HL-60 (cell line): ENCODE results near the gene UBTD1.

Source experiments
- DNase-seq, 2 experiments: peaks; one replicate each; pipeline ENCODE4 v3.0.0-alpha.2; 2010 to 2020; ENCODE audit warnings: low read depth in 1 of 2, low spot score in 1 of 2
- H3K27ac ChIP-seq: fragments of 250-450 bp; sonication (Bioruptor Pico); replicated peaks from 2 replicates; pipeline ENCODE4 v1.5.1; 2020; ENCODE audit warnings: mild to moderate bottlenecking, moderate library complexity
- H3K27me3 ChIP-seq: fragments of 250-450 bp; sonication (Bioruptor Pico); 2 replicates; pipeline ENCODE4 v1.5.1; 2021; ENCODE audit warnings: mild to moderate bottlenecking, moderate library complexity; ENCODE audit not compliant: insufficient read depth, poor library complexity, severe bottlenecking
- H3K4me3 ChIP-seq: replicated peaks from 2 replicates; pipeline ENCODE4 v1.5.1; 2011; ENCODE audit warnings: mild to moderate bottlenecking, control low read depth, low read length; ENCODE audit not compliant: insufficient read depth
- CTCF ChIP-seq: IDR thresholded peaks from one replicate; pipeline ENCODE4 v1.5.1; 2011; ENCODE audit warnings: low read length, control low read depth, inconsistent platforms; ENCODE audit not compliant: insufficient read depth
- GABPA ChIP-seq: IDR thresholded peaks from 2 replicates; pipeline ENCODE4 v1.6.1; 2012; ENCODE audit warnings: low read depth
- POLR2AphosphoS5 ChIP-seq: IDR thresholded peaks from 2 replicates; pipeline ENCODE4 v1.6.1; 2012; ENCODE audit warnings: low read depth
- SPI1 ChIP-seq: IDR thresholded peaks from 2 replicates; pipeline ENCODE4 v1.6.1; 2012; ENCODE audit warnings: low read depth, mild to moderate bottlenecking, borderline replicate concordance
- TF ChIP-seq, protein P1 (sequence below): IDR thresholded peaks from 2 replicates; pipeline ENCODE4 v1.6.1; 2012; ENCODE audit warnings: low read depth; ENCODE audit not compliant: insufficient replicate concordance

The UBTD1 gene

DNA sequence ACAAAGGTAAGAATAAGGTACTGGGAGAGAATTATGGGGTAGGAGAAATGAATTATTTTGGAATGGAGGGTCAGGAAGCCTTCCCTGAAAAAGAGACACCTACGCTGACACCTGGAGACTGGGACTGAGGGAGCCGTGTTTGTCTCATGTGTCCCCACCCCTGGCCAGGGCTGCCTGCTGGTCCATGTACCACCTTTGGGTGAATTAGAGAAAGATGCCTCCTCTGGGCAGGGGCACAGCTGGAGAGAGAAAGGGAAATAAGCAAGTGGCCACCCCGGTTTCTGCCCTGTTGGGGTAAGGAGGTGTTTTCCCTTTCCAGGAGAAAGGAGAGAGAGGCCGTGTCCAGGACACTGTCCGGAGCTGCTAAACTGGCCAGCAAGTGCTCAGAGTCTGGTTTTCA lies 21.8 kb downstream of the UBTD1 start:
- peaks cover 4% of the 10 kb centered on the region for H3K27me3 ChIP-seq
- no peak overlapping the region for H3K4me3 ChIP-seq
- DNase-seq: no peak
- no peak overlapping the region for H3K27ac ChIP-seq
- TF ChIP-seq SPI1: no peak
- no peak for TF ChIP-seq CTCF
- no peak for TF ChIP-seq GABPA
- TF ChIP-seq, protein P1, sequence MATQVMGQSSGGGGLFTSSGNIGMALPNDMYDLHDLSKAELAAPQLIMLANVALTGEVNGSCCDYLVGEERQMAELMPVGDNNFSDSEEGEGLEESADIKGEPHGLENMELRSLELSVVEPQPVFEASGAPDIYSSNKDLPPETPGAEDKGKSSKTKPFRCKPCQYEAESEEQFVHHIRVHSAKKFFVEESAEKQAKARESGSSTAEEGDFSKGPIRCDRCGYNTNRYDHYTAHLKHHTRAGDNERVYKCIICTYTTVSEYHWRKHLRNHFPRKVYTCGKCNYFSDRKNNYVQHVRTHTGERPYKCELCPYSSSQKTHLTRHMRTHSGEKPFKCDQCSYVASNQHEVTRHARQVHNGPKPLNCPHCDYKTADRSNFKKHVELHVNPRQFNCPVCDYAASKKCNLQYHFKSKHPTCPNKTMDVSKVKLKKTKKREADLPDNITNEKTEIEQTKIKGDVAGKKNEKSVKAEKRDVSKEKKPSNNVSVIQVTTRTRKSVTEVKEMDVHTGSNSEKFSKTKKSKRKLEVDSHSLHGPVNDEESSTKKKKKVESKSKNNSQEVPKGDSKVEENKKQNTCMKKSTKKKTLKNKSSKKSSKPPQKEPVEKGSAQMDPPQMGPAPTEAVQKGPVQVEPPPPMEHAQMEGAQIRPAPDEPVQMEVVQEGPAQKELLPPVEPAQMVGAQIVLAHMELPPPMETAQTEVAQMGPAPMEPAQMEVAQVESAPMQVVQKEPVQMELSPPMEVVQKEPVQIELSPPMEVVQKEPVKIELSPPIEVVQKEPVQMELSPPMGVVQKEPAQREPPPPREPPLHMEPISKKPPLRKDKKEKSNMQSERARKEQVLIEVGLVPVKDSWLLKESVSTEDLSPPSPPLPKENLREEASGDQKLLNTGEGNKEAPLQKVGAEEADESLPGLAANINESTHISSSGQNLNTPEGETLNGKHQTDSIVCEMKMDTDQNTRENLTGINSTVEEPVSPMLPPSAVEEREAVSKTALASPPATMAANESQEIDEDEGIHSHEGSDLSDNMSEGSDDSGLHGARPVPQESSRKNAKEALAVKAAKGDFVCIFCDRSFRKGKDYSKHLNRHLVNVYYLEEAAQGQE: no peak
- no peak for TF ChIP-seq POLR2AphosphoS5

GRCh38 chr10:97520978-97521761 lies 22.4 kb downstream of the UBTD1 start:
- Histone ChIP-seq H3K27me3 (peaks cover 4% of the 10 kb centered on the region), H3K4me3 (no peak overlapping the region), H3K27ac (no peak overlapping the region)
- TF ChIP-seq POLR2AphosphoS5 (no peak), SPI1 (no peak), GABPA (no peak), CTCF (no peak)
- TF ChIP-seq, protein P1: no peak
- no peak for DNase-seq

GRCh38 chr10:97522071-97522470 lies 23.3 kb downstream of the UBTD1 start:
- Histone ChIP-seq H3K27me3 (peaks cover 4% of the 10 kb centered on the region), H3K4me3 (no peak overlapping the region), H3K27ac (no peak overlapping the region)
- no peak for DNase-seq
- TF ChIP-seq, protein P1: no peak
- TF ChIP-seq CTCF: no peak
- no peak for TF ChIP-seq POLR2AphosphoS5
- no peak for TF ChIP-seq SPI1
- no peak for TF ChIP-seq GABPA
